IMR-90 (cell line): ENCODE results near the gene NT5C1A. TPM values are rescaled to one million over a fixed set of nuclear protein-coding genes. Genes with fewer than 3 reads are reported as not detected.

Experiments used
- ATAC-seq: fragments of 200-7000 bp; cut with Tn5 transposase; 2 replicates; pipeline ENCODE4 v1.9.1; 2020; ENCODE audit warnings: low read depth, mild to moderate bottlenecking, moderate library complexity
- BruUV-seq: library from RNA; stranded (reverse); fragments of 400-500 nt; replicated peaks from 2 replicates; lab custom pipeline; 2021; lab: Mats Ljungman, UMichigan
- CTCF ChIA-PET: fragments of 300-600 bp; formaldehyde crosslinking; extraction: SDS; loops from one replicate; lab custom pipeline; 2021; ENCODE audit warnings: antibody characterized with exemption; lab: Yijun Ruan, JAX
- POLR2A ChIA-PET: fragments of 300-600 bp; sonication (Branson Sonifier 250); formaldehyde crosslinking; loops from one replicate; lab custom pipeline; 2022; ENCODE audit warnings: antibody characterized with exemption; ENCODE audit not compliant: unreplicated experiment; lab: Charles Lee
- DNase-seq: peaks from one replicate; pipeline ENCODE4 v3.0.0; 2013
- H2AFZ ChIP-seq: replicated peaks from 2 replicates; pipeline ENCODE3; 2013; ENCODE audit warnings: low read length, mild to moderate bottlenecking; ENCODE audit not compliant: poor library complexity
- H2AK5ac ChIP-seq: 2 replicates; pipeline ENCODE4 v1.6.1; 2013; ENCODE audit warnings: low read depth, low read length, inconsistent platforms
- H2AK9ac ChIP-seq: replicated peaks from 2 replicates; pipeline ENCODE3; 2013; ENCODE audit warnings: mild to moderate bottlenecking, low read depth, low read length, moderate library complexity; ENCODE audit not compliant: poor library complexity
- H2BK120ac ChIP-seq: 2 replicates; pipeline ENCODE4 v1.6.1; 2013; ENCODE audit warnings: low read depth, low read length, inconsistent platforms
- H2BK15ac ChIP-seq: 3 replicates; pipeline ENCODE4 v1.6.1; 2013; ENCODE audit warnings: low read depth, low read length, inconsistent platforms
- H2BK20ac ChIP-seq: 2 replicates; pipeline ENCODE4 v1.6.1; 2013; ENCODE audit warnings: low read depth, mild to moderate bottlenecking, inconsistent platforms, low read length, moderate library complexity
- H2BK5ac ChIP-seq: 2 replicates; pipeline ENCODE4 v1.6.1; 2013; ENCODE audit warnings: mild to moderate bottlenecking, low read depth, low read length, inconsistent platforms; ENCODE audit not compliant: poor library complexity, severe bottlenecking
- H3K14ac ChIP-seq: replicated peaks from 2 replicates; pipeline ENCODE4 v1.6.1; 2013; ENCODE audit warnings: low read depth, low read length, inconsistent platforms
- H3K18ac ChIP-seq: 2 replicates; pipeline ENCODE4 v1.6.1; 2013; ENCODE audit warnings: low read depth, low read length, control low read depth
- H3K23ac ChIP-seq: 2 replicates; pipeline ENCODE4 v1.6.1; 2013; ENCODE audit warnings: low read depth, low read length, inconsistent platforms
- H3K27ac ChIP-seq: 2 replicates; pipeline ENCODE4 v1.5.1; 2013; ENCODE audit warnings: mild to moderate bottlenecking, control low read depth, low read length; ENCODE audit not compliant: insufficient read depth
- H3K27me3 ChIP-seq: 2 replicates; pipeline ENCODE4 v1.6.1; 2013; ENCODE audit warnings: low read length; ENCODE audit not compliant: control insufficient read depth, insufficient read depth
- H3K36me3 ChIP-seq: 2 replicates; pipeline ENCODE4 v1.6.1; 2013; ENCODE audit warnings: low read length, mixed read lengths; ENCODE audit not compliant: control insufficient read depth, insufficient read depth
- H3K4ac ChIP-seq: 2 replicates; pipeline ENCODE4 v1.6.1; 2013; ENCODE audit warnings: low read depth, low read length, inconsistent platforms
- H3K4me1 ChIP-seq: 2 replicates; pipeline ENCODE4 v1.6.1; 2013; ENCODE audit warnings: low read length, mixed read lengths; ENCODE audit not compliant: control insufficient read depth, insufficient read depth
- H3K4me2 ChIP-seq: 2 replicates; pipeline ENCODE4 v1.6.1; 2013; ENCODE audit warnings: low read depth, mild to moderate bottlenecking, control low read depth, low read length, moderate library complexity
- H3K4me3 ChIP-seq: 2 replicates; pipeline ENCODE4 v1.5.1; 2013; ENCODE audit warnings: low read depth, mild to moderate bottlenecking, control low read depth, low read length, moderate library complexity; ENCODE audit not compliant: insufficient read depth
- H3K56ac ChIP-seq: 2 replicates; pipeline ENCODE4 v1.6.1; 2013; ENCODE audit warnings: low read length, inconsistent platforms; ENCODE audit not compliant: insufficient read depth; ENCODE audit errors: extremely low read depth
- H3K79me1 ChIP-seq, 2 experiments: 2 replicates each; pipeline ENCODE4 v1.6.1; 2013; ENCODE audit warnings: low read length in 2 of 2, inconsistent platforms in 1 of 2, low read depth in 1 of 2
- H3K9ac ChIP-seq: 2 replicates; pipeline ENCODE4 v1.6.1; 2013; ENCODE audit warnings: low read depth, low read length, control low read depth
- H3K9me1 ChIP-seq: 2 replicates; pipeline ENCODE4 v1.6.1; 2013; ENCODE audit warnings: low read length, inconsistent platforms; ENCODE audit not compliant: insufficient read depth
- H3K9me3 ChIP-seq: 2 replicates; pipeline ENCODE4 v1.6.1; 2013; ENCODE audit warnings: low read length; ENCODE audit not compliant: control insufficient read depth, insufficient read depth
- H4K20me1 ChIP-seq: 2 replicates; pipeline ENCODE4 v1.6.1; 2013; ENCODE audit warnings: low read length, inconsistent platforms; ENCODE audit not compliant: insufficient read depth
- H4K5ac ChIP-seq: 2 replicates; pipeline ENCODE4 v1.6.1; 2013; ENCODE audit warnings: mild to moderate bottlenecking, low read depth, low read length, control low read depth
- H4K8ac ChIP-seq, 2 experiments: 2 replicates each; pipeline ENCODE4 v1.6.1; 2013; ENCODE audit warnings: low read depth in 2 of 2, low read length in 2 of 2, control low read depth in 1 of 2, inconsistent platforms in 1 of 2
- H4K91ac ChIP-seq: 2 replicates; pipeline ENCODE4 v1.6.1; 2013; ENCODE audit warnings: low read depth, low read length, inconsistent platforms; ENCODE audit not compliant: insufficient read depth
- CEBPB ChIP-seq: IDR thresholded peaks from 2 replicates; pipeline ENCODE4 v1.6.1; 2012; ENCODE audit warnings: low read depth, low read length, improper control_type of control experiment
- CHD1 ChIP-seq: IDR thresholded peaks from 2 replicates; pipeline ENCODE4 v1.6.1; 2012; ENCODE audit warnings: low read depth, low read length, improper control_type of control experiment
- CTCF ChIP-seq: conservative IDR thresholded peaks from 2 replicates; pipeline ENCODE4 v1.5.1; 2012; ENCODE audit warnings: mild to moderate bottlenecking, low read depth, low read length, improper control_type of control experiment
- FOS ChIP-seq: fragments of 150-350 bp; IDR thresholded peaks from 2 replicates; pipeline ENCODE4 v1.6.1; 2016; ENCODE audit warnings: low read depth, low read length
- MAFK ChIP-seq: IDR thresholded peaks from 2 replicates; pipeline ENCODE4 v1.6.1; 2012; ENCODE audit warnings: low read depth, low read length, improper control_type of control experiment
- MAZ ChIP-seq: IDR thresholded peaks from 2 replicates; pipeline ENCODE4 v1.6.1; 2012; ENCODE audit warnings: low read depth, mild to moderate bottlenecking, low read length, improper control_type of control experiment, moderate library complexity, borderline replicate concordance
- NFE2L2 ChIP-seq: fragments of 150-350 bp; IDR thresholded peaks from 2 replicates; pipeline ENCODE4 v1.6.1; 2016; ENCODE audit warnings: low read depth, mild to moderate bottlenecking, low read length
- POLR2A ChIP-seq: IDR thresholded peaks from 2 replicates; pipeline ENCODE4 v1.6.1; 2012; ENCODE audit warnings: mild to moderate bottlenecking, low read depth, low read length
- RAD21 ChIP-seq: IDR thresholded peaks from 2 replicates; pipeline ENCODE4 v1.6.1; 2012; ENCODE audit warnings: low read length, improper control_type of control experiment
- RCOR1 ChIP-seq: IDR thresholded peaks from 2 replicates; pipeline ENCODE4 v1.6.1; 2012; ENCODE audit warnings: mild to moderate bottlenecking, low read length, improper control_type of control experiment; ENCODE audit not compliant: insufficient replicate concordance
- RFX5 ChIP-seq: IDR thresholded peaks from 2 replicates; pipeline ENCODE4 v1.8.0; 2012; ENCODE audit warnings: low read depth, mild to moderate bottlenecking, low read length, moderate library complexity
- SMC3 ChIP-seq: fragments of 150-350 bp; IDR thresholded peaks from 2 replicates; pipeline ENCODE4 v1.6.1; 2016; ENCODE audit warnings: low read depth, mild to moderate bottlenecking, antibody characterized with exemption, low read length, moderate library complexity
- USF2 ChIP-seq: fragments of 150-350 bp; IDR thresholded peaks from 2 replicates; pipeline ENCODE4 v1.6.1; 2017; ENCODE audit warnings: mild to moderate bottlenecking, antibody characterized with exemption, low read length, low read depth
- WGBS, 2 experiments: methylation state at CpG; one replicate each; pipeline versions ENCODE4 v1.1.5 to v1.1.7; 2013; ENCODE audit warnings: missing lambda C conversion rate in 2 of 2; ENCODE audit not compliant: insufficient read length in 1 of 2; ENCODE audit errors: extremely low coverage in 2 of 2; 5-methylcytosine and 5-hydroxymethylcytosine counted together
- dilution Hi-C: fragments of 300-500 bp; cut with HindIII; formaldehyde crosslinking; loops from one replicate; pipeline ENCODE4 v1.14.3; 2018; ENCODE audit warnings: low sequenced_read_pairs; ENCODE audit not compliant: unreplicated experiment
- in situ Hi-C: fragments of 300-500 bp; cut with MboI; formaldehyde crosslinking; loops from 3 replicates; pipeline ENCODE4 v1.14.3; 2019; ENCODE audit warnings: low sequenced_read_pairs, inconsistent platforms, mixed read lengths
- intact Hi-C: fragments of 100-400 bp; cut with micrococcal nuclease; formaldehyde crosslinking; loops from 2 replicates; pipeline ENCODE4 v1.10.0; 2022
- polyA plus RNA-seq, 3 experiments: library from polyadenylated mRNA; depleted of rRNA; stranded (reverse); fragments of >200 nt; gene quantifications; 2 replicates each; pipeline ENCODE4 v1.2.3, GENCODE V29; 2012; ENCODE audit warnings: low replicate concordance in 1 of 3
- total RNA-seq: library from RNA; depleted of rRNA; stranded (reverse); fragments of >200 nt; gene quantifications from 2 replicates; pipeline ENCODE4 v1.2.3, GENCODE V29; 2012

Gene NT5C1A
- total and polyA plus RNA-seq, 2 of the 4 experiments (the other 2 are of a cell fraction): not detected

GRCh38 chr1:39690225-39690624 is 18.3 kb upstream of the NT5C1A start:
- Histone ChIP-seq H3K18ac (no peak overlapping the region), H3K4ac (no peak overlapping the region), H3K56ac (no peak overlapping the region), H2BK15ac (no peak overlapping the region), H4K8ac (no peak overlapping the region), H2BK5ac (no peak overlapping the region), H3K23ac (no peak overlapping the region), H3K14ac (no peak overlapping the region), H3K9me3 (peaks cover 2% of the 10 kb centered on the region; the same call in 1 of the 2 replicates), H2BK20ac (no peak overlapping the region), H4K20me1 (no peaks in the 10 kb centered on the region; the same call in 1 of the 2 replicates), H3K9me1 (no peaks in the 10 kb centered on the region), H2AK9ac (no peak overlapping the region), H3K79me1 (no peaks in the 10 kb centered on the region), H3K27me3 (peaks cover 88% of the 10 kb centered on the region), H3K27ac (no peak overlapping the region), H2AFZ (no peak overlapping the region), H4K91ac (no peak overlapping the region), H3K9ac (no peak overlapping the region), H4K5ac (no peak overlapping the region), H3K4me1 (no peaks in the 10 kb centered on the region; the same call in 1 of the 2 replicates), H2BK120ac (no peak overlapping the region), H3K4me2 (no peak overlapping the region), H2AK5ac (no peak overlapping the region), H3K4me3 (no peak overlapping the region), H3K36me3 (no peaks in the 10 kb centered on the region)
- TF ChIP-seq CEBPB (no peak), RAD21 (no peak), CTCF (no peak), MAFK (no peak), NFE2L2 (no peak), POLR2A (no peak), CHD1 (no peak), SMC3 (no peak), RFX5 (no peak), USF2 (no peak), FOS (no peak), RCOR1 (no peak), MAZ (no peak)
- no CpG with 5 or more reads among the region's 2 CpGs for WGBS, 2 experiments
- DNase-seq (no peak), ATAC-seq (no peak)
- no TSS peak for BruUV-seq
- intact Hi-C loops (no loop called here), in situ Hi-C loops (no loop called here), dilution Hi-C loops (no loop called here)
- POLR2A ChIA-PET: no interaction called here
- CTCF ChIA-PET: interaction anchor here (0.6 kb wide), 1 partner anchor 14 kb away, joined by 3 read pairs; no protein-coding TSS in a partner anchor
